GM21737 (cell line): ENCODE measurements around the gene IPPK.
"Not testable (repeated sequence)": the region's sequence is repeated elsewhere in the genome, so short reads cannot be mapped to it uniquely, and the experiment has no call there.

ENCODE experiments used
- ATAC-seq: cut with Tn5 transposase; IDR thresholded peaks from one replicate; pipeline ENCODE4 v1.9.1; 2021; ENCODE audit warnings: mild to moderate bottlenecking, moderate library complexity; ENCODE audit not compliant: unreplicated experiment

The IPPK gene

DNA sequence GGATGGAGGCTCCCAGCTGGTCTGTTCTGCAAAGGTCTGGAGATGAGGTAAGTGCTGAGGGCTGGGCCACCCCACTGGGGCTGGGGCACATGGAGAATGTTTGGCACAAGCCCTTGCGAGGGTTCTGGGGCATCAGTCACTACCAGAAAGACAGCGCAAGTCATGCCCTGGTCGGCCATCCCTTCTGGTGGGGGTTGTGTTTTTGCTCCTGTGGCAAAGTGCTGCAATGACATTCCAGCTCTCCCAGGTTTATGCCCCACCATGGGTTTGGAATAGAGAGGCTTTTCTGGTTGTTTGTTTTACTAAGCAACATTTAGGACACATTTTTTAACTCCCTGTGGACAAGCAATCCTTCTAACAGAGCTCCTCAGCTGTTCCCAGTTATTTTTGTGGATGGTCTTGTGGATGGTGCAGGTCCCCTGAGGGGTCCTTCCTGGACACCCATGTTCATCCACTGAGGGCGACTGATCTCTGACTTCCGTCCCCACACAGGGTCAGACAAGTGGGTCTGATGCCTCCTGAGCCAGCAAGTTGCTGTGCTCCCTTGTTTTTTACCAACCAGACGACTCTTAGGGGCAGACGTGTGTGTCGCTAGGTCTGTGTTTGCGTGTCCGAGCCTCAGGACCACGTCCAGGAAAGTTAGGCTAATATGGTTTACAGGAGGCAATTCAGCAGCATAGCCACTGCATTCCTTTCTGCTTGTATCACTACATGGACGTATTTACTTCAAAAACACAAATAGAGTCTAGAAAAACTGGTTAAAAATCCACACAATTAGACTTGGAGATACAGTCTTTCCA, 69.3 kb downstream of the IPPK start:
- no peak for ATAC-seq

DNA sequence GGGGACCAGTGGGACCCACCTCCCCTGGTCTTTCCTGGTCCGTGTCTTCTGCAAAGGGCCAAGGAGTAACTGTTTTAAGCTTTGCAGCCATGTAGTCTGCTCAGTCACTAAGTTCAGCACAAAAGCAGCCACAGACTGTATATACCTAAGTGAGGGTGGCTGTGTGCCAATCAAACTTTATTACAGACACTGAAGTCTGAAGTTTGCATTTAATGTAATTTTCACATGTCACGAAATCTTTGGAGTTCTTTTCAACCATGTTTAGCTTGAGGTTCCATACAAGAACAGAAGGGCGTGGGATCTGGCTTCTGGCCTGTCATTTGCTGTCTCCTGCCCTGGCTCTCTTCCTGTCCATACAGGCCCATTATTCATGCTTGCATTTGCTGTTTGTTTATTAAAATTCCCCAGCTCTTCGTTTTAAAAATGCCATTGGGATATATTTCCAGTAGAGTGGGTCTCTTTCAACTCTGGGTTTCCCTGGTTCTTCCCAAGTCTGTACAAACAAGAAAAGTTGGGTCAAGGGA, 69.9 kb downstream of the IPPK start:
- no peak for ATAC-seq

DNA sequence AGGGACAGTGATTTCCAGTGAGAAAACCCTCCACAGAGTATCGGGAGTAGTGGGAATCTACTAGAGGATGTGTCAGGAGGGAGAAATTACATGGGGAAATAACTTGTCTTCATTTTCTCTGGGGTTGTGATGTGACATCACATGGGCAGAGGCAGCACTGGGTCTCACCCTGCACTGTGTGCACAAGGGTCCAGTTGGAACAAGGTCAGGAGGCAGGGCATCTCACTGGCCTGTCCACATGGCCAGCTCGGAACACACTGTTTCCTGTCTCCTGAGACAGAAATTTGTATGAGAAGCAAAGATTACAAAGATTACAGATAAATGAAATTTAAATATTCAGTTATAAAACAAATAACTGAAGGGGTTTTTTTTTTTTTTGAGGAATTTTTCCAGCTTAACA, 71.5 kb downstream of the IPPK start:
- ATAC-seq: no peak

DNA sequence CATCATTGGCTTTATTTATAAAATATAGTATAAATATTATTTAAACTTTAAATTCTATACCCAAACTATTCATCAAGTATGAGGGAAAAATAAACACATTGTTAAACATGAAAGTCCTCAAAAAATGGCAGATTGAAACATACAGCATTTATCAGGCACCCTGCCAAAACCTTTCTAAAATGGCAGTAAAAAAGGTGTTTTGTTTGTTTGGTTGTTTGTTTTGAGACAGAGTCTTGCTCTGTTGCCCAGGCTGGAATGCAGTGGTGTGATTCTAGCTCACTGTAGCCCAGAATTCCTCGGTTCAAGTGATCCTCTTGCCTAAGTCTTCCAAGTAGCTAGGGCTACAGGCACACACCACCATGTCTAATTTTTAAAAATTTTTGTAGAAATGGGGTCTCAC, 74.0 kb downstream of the IPPK start:
- no peak for ATAC-seq

DNA sequence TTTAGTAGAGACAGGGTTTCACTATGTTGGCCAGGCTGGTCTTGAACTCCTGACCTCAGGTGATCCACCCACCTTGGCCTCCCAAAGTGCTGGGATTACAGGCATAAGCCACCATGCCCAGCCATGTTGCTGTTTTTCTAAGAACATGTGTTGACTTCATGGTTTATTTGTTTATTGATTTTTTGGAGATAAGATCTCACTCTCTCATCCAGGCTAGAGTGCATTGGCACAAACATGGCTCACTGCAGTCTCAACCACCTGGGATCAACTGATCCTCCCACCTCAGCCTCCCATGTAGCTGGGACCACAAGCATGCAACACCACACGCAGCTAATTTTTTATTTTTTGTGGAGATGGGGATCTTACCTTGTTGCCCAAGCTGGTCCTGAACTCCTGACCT, 74.9 kb downstream of the IPPK start:
- not testable (repeated sequence) for ATAC-seq

DNA sequence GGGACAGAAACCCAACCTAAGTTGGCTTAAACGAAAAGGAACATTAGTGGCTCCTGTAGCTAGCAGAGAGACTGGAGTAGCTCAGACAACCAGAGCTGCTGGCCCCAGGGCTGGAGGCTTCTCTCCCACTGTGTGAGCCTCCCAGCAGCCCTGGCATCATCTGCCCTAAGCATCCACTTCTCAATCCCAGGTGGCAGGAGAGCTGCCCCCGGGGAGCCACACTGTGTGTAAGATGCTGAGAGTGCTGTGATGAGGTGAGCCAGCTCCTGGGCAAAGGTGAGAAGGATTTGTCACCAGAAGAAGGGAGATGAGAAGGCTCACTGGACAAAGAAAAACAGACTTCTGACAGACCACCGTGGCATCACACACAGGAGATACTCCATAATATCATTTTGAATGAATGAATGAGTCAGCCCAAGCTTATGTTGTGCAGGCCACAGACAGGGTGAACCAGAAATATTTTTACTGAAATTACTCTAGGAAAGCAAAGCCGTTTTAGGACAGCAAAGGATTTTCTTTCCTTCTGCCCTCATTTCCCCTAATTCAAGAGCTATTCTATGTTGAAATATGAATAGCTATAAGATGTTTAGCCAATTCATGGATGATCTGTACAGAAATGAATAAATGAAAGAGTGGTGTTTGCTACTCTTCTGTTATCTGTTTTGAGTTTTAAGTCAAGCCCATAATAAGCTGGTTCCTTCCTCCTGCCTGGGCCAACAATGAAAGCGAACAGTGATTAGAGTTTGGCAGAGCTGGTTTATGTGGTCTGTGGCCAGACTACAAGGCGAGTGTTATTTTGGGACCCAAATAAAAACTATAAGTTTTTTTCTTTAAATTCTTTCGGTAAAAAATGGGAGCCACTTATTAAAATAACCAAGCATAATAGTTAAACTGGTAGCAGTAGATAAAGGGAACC, 76.7 kb downstream of the IPPK start:
- ATAC-seq: no peak

DNA sequence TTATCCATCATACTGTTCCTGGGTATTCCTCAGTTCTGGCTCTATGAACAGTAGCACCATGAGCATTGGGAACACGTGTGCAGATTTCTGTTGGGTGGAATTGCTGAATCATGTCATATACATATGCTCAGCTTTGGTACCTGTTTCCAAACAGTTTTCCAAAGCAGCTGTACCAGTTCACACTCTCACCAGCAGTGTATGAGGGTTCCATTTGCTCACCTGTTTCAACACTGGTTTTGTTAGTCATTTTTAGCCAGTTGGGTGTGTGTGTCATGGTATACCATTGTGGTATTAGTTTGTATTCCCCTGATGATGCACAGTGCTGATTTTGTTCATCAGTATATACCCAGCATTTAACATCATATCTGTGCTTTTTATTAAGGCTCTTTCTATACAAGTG, 77.4 kb downstream of the IPPK start:
- ATAC-seq: no peak

DNA sequence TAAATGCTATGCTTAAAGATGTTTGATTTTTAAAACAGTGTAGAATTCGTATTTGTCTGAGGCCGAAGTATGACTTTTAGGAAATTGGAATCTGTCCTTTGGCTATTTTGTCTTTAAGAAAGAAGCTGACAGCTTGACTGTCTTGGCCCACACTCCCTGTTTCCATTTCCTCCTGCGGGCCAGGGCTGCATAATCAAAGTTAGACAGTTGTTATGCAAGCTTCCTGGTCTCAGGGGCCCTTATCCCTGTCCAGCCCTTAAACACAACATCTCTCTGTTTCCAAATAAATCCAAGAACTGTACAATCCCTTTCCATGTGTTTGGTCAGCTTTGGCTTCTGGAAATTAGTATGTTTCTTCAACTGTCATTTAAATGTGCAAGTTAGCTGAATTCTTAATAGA, 79.6 kb downstream of the IPPK start:
- ATAC-seq: no peak

DNA sequence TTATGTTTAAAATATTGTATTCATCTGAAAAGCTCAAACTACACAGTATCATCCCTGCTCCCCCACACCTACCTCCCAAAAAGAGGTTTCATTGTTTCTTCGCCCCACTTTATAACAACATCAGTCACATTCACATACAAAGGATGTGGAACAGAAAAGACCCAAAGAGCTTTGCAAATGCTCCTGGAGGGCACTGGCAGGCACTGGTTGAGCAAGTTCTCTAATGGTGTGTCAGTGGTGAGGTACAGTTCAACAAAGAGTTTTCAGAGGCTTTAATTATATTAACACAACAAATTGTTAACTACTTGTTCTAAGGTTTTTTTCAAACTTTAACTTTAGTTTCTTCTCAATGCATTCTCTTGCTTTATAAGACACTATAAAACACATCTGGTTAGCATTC, 80.0 kb downstream of the IPPK start:
- ATAC-seq: no peak

DNA sequence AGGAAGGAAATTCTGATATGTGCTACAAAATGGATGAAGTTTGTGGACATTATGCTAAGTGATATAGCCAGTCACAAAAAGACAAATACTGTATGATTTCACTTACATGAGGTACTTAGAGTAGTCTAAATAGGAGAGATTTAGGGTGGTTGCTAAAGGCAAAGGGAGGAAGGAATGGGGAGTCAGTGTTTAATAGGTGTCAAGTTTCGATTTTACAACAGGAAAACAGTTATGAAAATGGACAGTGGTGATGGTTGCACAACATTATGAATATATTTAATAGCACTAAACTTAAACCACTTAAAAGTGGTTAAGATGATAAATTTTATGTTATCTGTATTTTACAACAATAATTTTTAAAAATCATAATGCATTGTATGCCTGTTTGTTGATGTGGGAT, 93.8 kb downstream of the IPPK start:
- no peak for ATAC-seq

DNA sequence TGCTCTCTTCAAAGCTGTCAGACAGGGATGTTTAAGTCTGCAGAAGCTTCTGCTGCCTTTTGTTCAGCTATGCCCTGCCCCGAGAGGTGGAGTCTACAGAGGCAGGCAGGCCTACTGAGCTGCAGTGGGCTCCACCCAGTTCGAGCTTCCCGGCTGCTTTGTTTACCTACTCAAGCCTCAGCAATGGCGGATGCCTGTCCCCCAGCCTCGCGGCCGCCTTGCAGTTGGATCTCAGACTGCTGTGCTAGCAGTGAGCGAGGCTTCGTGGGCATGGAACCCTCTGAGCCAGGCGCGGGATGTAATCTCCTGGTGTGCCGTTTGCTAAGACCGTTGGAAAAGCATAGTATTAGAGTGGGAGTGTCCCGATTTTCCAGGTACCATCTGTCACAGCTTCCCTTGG, 96.3 kb downstream of the IPPK start:
- not testable (repeated sequence) for ATAC-seq

DNA sequence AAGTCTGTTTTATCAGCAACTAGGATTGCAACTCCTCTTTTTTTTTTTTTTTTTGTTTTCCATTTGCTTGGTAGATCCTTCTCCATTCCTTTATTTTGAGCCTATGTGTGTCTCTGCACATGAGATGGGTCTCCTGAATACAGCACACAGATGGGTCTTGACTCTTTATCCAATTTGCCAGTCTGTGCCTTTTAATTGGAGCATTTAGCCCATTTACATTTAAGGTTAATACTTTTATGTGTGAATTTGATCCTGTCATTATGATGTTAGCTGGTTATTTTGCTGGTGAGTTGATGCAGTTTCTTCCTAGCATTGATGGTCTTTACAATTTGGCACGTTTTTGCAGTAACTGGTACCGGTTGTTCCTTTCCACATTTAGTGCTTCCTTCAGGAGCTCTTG, 98.1 kb downstream of the IPPK start:
- not testable (repeated sequence) for ATAC-seq

DNA sequence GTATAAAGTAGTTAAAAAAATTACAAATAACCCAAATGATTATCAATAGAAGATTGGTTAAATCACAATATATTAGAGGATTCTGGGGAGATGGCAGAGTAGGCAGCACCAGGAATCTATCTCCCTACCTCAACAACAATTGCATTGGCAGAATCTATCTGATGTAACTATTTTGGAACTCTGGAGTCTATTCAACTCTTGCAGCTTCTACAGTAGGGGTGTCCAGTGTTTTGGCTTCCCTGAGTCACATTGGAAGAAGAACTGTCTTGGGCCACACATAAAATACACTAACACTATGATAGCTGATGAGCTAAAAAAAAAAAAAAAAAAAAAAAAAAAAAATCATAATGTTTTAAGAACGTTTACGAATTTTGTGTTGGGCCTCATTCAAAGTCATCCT, 104.9 kb downstream of the IPPK start:
- no peak for ATAC-seq

DNA sequence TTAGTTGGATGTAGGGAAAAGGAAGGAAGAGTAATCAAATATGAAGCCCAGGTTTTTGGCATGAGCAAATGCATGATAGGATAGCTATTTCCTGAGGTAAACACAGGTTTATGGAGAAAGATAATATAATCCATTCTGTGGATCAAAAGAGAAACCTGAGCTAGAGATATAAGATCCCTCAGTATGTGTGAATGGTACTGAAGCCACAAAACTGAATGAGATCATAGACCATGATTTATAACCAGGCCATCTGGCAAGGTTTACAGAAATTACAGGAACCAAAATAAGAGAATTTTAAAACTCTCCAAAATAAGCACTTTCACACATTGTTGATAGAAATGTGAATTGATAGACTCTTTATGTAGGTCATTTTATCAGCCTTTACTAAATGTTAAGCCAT, 105.4 kb downstream of the IPPK start:
- ATAC-seq: no peak
